ENCODE results near the gene EIPR1.

Gene EIPR1

GRCh38 chr2:3317277-3317685, 60.3 kb downstream of the EIPR1 start:
- Histone ChIP-seq H3K27ac (no peak overlapping the region), H3K27me3 (ENCODE audit: insufficient read depth, low read depth, severe bottlenecking) (no peaks in the 10 kb centered on the region), H3K36me3 (peaks cover 21% of the 10 kb centered on the region), H3K4me3 (ENCODE audit: low read depth, low read length) (no peak overlapping the region), H3K9me3 (ENCODE audit: severe bottlenecking) (no peaks in the 10 kb centered on the region)
- DNase-seq = no peak
- TF ChIP-seq CTCF (IDR thresholded peaks at IDR 0.05; ENCODE audit: low read depth, low read length) = no peak

GRCh38 chr2:3316456-3317276, 61.0 kb downstream of the EIPR1 start:
- Histone ChIP-seq H3K27ac (no peak overlapping the region), H3K36me3 (peaks cover 15% of the 10 kb centered on the region), H3K9me3 (ENCODE audit: severe bottlenecking) (no peaks in the 10 kb centered on the region), H3K4me3 (ENCODE audit: low read depth, low read length) (no peak overlapping the region), H3K27me3 (ENCODE audit: insufficient read depth, low read depth, severe bottlenecking) (no peaks in the 10 kb centered on the region)
- DNase-seq = no peak
- TF ChIP-seq CTCF (IDR thresholded peaks at IDR 0.05; ENCODE audit: low read depth, low read length) = no peak

GRCh38 chr2:3314626-3315025, 63.0 kb downstream of the EIPR1 start:
- Histone ChIP-seq H3K9me3 (ENCODE audit: severe bottlenecking) (no peaks in the 10 kb centered on the region), H3K27me3 (ENCODE audit: insufficient read depth, low read depth, severe bottlenecking) (no peaks in the 10 kb centered on the region), H3K27ac (no peak overlapping the region), H3K4me3 (ENCODE audit: low read depth, low read length) (no peak overlapping the region), H3K36me3 (peaks cover 12% of the 10 kb centered on the region)
- DNase-seq = no peak
- TF ChIP-seq CTCF (IDR thresholded peaks at IDR 0.05; ENCODE audit: low read depth, low read length) = no peak

- DNase-seq = peak; percentile 51
- peaks cover 8% of the 10 kb centered on the region for H3K36me3 ChIP-seq
- H3K9me3 ChIP-seq (ENCODE audit: severe bottlenecking) = no peaks in the 10 kb centered on the region
- H3K27ac ChIP-seq = peak overlapping the region; percentile 9
- no peak for TF ChIP-seq CTCF (IDR thresholded peaks at IDR 0.05; ENCODE audit: low read depth, low read length)
- H3K4me3 ChIP-seq (ENCODE audit: low read depth, low read length) = peak overlapping the region; percentile 12
- no peaks in the 10 kb centered on the region for H3K27me3 ChIP-seq (ENCODE audit: insufficient read depth, low read depth, severe bottlenecking)
These were observed 63.7 kb downstream of the EIPR1 start for GRCh38 chr2:3313781-3314375.

- no peaks in the 10 kb centered on the region for H3K9me3 ChIP-seq (ENCODE audit: severe bottlenecking)
- no peak for TF ChIP-seq CTCF (IDR thresholded peaks at IDR 0.05; ENCODE audit: low read depth, low read length)
- H3K4me3 ChIP-seq (ENCODE audit: low read depth, low read length) = no peak overlapping the region
- no peaks in the 10 kb centered on the region; the same call in 1 of the 2 replicates for H3K36me3 ChIP-seq
- no peaks in the 10 kb centered on the region for H3K27me3 ChIP-seq (ENCODE audit: insufficient read depth, low read depth, severe bottlenecking)
- DNase-seq = no peak
- H3K27ac ChIP-seq = no peak overlapping the region
These were observed 64.9 kb downstream of the EIPR1 start for GRCh38 chr2:3312576-3313345.

Data from WERI-Rb-1 (cell line).